HG02970 (cell line): ENCODE measurements around the gene TRMT13.

ENCODE experiments used
- ATAC-seq: cut with Tn5 transposase; IDR thresholded peaks from one replicate; pipeline ENCODE4 v1.9.1; 2021; ENCODE audit warnings: mild to moderate bottlenecking, moderate library complexity, moderate number of reproducible peaks; ENCODE audit not compliant: unreplicated experiment, low FRiP score

TRMT13 gene, protein sequence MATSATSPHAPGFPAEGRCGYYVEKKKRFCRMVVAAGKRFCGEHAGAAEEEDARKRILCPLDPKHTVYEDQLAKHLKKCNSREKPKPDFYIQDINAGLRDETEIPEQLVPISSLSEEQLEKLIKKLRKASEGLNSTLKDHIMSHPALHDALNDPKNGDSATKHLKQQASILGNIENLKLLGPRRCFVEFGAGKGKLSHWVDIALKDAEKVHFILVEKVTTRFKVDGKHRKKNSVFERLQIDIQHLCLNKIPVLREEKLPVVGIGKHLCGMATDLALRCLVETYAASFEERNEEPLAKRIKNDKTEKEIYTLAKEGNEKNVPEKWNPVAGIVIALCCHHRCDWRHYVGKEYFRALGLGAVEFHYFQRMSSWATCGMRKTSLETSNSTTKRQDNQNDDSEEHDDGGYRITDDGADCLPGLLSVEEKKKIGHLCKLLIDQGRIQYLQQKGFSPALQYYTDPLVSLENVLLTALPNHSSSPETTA

DNA sequence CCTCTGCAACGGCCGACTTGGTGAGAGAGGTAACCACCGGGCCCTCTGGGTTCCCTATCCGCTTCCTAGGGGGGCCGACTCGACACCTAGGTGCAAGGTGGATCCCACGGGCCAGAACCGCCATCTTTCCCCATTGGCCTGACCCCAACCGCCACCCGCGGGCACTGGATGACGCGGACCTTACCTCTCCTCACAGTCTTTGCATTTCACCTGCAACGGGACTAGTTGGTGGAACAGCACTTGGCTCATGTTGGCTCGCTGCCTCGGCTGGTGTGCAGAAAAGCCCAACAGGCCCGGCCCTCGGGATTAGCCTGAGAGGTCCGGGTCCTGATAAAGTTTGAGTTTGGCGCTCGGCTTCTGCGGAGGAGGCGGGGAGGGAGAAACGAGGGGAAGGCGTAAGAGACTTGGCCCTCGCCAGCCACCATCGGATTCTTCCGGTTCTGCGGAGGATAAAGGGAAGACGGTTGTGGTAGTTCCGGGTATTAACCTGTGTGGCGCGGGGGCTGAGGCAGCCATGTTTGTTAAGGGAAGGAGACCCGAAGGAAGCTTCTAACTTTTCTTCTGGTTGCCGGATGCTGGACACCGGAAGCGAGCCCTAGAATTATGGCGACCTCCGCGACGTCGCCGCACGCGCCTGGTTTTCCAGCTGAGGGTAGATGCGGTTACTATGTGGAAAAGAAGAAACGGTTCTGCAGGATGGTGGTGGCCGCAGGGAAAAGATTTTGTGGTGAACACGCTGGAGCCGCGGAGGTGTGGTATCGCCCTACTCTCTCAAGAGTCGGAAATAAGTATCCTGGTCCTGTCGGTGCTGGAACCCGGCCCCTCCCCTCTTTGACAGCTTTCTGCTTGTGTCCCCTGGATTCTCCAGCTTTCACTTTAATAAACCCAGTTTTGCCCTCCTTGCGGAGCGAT is at the start of gene TRMT13, which contains the start of gene SASS6:
Gene TRMT13 (plus strand): TSS at position 598 of the 912 bp plus-strand sequence. CDS start 6 bp downstream, at position 604.
Gene SASS6 (minus strand): TSS at position 365 of the 912 bp plus-strand sequence. CDS start 116 bp downstream, at position 249.
- ATAC-seq: peak; percentile 94

DNA sequence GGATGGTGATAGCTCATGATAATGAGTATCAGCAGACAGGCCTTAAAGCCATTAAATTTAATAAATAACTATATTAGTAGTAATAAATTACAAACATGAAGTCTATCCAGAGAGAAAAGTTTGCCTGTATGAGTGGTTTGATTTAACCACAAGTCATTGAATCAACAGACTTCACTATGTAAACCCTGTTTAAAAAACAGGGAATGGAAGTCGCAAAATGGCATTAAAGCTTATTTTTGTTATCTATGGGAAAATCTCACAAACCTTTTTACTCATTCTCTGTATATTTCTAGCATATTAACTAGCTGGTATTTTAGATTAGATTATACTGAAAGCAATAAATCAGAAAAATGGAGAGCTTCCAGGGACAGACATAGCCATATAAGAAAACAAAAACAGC is 45.6 kb upstream of the TRMT13 start:
- no peak for ATAC-seq

DNA sequence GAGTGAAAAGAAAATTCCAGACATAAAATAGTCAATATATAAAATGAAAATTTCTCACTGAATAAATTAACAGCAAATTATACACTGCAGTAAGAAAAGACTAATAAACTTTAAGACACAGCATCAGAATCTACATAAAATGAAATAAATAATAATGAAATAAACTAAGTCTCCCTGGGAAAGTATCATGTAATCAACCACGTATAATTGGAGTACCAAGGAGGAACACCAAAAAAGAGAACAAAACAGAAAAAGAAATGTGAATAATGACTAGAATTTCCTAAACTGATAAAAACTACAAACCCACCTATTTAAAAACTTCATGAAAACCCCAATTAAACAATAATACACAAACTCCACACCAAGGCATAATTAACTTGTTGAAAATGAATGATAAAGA is 43.9 kb upstream of the TRMT13 start:
- ATAC-seq: no peak

DNA sequence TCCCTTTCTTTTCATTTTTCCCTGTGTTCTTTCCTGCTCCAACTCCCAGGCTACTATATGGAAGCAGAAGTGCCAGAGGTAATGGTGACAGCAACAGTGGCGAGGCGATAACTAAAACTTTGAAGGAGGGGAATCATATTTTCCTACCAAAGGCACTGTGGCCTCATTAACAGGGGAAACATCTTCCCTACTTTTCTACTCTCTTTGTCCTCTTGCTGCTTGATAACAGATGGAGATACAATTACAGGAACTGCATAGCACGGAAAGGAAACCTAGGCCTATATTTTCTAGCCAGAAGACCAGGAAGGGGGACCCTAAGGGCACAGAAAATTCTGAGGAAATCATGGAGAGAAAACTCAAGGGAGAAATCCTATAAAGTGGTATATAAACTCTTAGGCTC is 42.5 kb upstream of the TRMT13 start:
- no peak for ATAC-seq

DNA sequence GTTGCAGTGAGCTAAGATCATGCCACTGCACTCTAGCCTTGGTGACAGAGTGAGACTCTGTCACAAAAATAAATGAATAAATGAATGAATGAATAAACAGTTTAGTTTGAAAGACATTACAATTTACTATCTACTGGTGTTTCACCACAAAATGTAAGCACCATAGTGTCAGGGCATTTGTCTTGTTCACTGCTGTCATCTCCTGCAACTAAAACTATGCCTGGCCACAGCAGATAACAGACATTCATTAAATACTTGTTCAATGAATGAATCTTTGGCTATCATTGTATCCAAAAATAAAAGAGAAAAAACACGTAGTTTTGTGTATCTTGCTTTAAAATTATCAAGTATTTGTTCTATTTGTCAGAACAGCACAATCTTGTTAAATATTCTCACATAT is 32.8 kb upstream of the TRMT13 start:
- ATAC-seq: no peak

DNA sequence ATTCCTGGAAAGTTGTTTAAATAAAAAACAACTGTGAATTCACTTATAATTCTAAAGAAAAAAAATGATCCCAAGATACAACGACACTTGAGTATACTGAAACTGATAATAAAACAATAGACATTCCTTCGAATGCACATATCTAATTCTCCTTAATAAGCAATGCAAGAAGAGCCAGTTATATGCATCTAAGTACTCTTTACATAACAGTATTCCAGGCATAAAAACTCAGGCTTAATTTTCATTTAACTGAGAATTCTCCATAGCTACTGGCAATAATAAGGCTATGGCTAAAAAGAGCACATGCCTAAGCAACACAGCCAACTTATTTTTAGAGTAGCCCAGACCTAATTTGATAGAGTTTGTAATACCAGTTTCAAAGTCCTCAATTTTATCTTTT is 31.4 kb upstream of the TRMT13 start:
- no peak for ATAC-seq

DNA sequence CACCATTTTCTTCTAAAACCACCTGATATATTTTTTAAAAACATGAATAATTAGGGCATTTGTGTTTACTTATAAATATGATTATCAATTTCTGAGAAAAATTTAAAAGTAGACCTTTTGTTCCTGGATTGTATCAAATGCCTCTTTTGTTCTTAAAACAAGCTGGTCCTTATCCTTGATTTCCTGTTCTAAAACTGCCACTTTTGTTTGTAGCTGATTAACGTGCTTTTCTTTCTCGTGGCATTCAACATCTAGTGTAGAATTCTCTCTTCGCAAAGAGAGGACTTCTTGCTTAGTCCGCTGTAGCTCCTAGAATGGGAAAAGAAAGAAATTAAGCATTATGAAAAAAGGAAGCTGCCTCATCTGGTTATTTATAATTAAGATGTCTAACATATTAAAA is 25.3 kb upstream of the TRMT13 start:
- ATAC-seq: no peak

DNA sequence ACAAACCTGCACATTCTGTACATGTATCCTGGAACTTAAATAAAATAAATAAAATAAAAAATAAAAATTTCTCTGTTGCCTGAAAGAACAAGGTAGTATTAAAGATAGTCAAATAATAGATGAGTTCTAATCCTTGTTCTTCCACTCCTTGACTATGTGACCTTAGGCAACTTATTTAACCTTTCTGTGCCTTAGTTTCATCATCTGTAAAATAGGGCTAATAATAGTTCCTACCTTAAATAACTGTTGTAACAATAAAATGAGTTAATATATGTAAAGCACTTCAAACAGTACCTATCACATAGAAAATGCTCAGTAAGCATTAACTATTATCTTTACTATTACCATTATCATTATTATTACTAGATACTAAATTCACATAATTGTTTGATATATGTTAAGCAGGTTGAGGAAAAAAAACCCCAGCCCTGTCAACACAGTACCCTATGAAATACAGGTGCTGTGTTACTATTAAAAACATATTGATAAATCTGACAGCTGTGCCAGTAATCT is 23.4 kb upstream of the TRMT13 start:
- no peak for ATAC-seq

DNA sequence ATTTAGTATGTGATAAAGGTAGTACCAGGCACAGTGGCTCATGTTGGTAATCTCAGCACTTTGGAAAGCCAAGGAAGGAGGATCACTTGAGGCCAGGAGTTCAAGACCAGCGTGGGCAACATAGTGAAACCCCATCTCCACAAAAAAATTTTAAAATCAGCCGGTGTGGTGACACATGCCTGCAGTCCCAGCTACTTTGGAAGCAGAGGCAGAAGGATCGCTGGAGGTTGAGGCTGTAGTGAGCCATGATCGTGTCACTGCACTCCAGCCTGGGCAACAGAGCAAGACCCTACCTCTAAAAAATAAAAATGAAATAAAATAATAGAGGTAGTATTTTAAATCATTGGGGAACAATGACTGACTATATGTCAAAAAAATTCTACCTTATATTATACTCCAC is 17.4 kb upstream of the TRMT13 start:
- ATAC-seq: no peak

DNA sequence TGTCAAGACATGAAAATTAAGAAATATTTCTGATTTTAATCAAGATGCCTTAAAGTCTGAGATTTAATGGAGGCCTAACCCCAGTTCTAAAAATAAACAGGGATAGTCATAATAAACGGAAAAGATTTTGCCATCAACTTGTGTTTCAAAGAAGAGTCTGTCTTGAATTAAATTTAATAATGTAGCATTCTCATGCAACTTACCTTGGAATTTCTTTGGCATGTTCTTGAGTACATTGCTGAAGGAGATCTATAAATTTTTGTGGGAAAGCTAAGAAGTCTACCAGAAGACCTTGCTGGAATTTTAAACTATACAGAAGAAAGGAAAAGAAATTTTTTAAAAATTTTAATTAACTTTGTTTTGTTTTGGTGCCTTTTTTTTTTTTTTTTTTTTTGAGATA is 10.8 kb upstream of the TRMT13 start:
- no peak for ATAC-seq

DNA sequence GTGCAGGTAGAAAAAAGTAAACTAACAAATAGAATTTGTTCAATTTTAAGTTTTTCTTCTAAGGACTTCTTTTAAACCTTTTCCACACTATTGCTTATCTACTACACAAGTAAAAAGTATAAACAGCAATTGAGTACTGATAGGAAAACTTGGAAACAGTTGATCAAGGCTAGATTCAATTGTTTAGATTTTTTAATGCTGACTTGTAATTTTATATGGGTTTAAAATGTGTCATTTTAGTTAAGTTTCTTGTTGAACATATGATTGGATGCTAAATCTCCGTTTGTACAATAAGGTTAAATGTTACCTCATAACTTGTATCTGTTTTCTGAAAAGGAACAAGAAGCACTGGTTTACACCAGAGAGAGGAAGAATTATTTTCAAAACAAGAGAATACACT is 5.7 kb upstream of the TRMT13 start:
- ATAC-seq: no peak

DNA sequence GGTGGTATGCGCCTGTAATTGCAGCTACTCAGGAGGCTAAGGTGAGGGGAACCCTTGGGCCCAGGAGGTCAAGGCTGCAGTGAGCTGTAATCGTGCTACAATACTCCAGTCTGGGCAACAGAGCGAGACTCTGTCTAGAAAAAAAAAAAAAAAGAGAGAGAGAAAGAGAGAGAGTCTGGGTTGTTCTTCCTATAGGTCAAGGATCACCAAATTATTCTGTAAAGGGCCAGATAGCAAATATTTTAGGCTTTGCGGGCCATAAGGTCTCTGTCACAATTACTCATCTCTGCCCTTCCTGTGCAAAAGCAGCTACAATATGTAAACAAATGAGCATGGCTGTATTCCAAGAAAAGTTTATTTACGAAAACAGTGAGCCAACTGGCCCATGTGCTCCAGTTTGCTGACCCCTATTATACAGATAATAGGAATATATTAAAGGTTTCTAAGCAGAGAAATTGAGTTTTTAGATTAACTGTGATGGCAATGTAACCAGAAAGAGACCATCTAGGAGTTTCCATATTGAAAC is 2.3 kb upstream of the TRMT13 start:
- no peak for ATAC-seq

DNA sequence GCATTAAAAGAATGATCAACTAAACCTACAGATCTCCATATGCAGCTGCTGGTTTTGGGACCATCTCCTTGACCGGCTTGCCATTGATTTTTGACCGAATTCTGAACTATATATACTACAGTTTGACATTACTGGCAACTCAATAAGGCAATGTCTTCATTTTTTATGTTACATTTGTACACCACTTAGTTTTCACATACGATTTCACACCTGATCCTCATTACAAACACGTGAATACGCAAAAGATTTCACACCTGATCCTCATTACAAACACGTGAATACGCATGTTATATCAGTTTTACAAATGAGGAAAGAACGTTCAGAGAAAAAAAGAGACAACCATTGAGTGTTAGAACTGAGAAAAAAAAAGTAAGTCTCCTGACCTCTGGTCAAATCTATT is 1.3 kb upstream of the TRMT13 start:
- ATAC-seq: no peak

DNA sequence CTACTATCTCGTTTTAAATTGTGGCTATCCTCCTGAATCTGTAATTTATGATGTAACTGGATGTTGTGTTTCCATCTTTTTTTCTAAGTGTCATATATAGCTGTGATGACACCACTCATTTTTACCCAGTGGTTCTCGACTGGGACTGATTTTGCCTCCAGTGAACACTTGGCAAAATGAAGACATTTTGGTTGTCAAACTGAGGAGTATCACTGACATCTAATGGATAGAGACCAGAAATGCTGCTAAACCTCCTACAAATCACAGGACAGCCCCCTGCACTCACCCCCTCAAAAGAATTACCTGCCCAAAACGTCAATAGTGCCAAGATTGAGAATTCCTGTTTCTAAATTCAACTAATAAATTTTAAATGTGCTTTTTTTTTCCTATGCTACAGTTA is 1.9 kb downstream of the TRMT13 start:
- no peak for ATAC-seq

DNA sequence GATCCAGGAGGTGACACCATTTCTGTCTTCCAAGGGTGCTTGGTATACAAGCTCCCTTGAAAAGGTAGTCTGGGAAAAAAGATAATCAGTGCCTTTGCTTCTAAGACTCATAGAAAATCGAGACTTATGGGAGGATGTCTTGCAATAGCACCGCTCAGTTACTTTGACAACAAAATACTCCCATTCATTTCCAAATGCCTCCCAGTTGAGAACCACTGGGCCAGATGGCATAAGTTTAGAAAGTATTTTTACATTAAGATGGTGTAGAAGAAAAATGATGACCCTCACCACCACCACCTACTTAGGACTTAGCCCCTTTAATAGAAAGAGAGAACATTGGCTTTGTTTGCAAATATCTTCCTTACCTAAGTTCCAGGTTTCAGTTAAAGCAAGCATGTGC is 4.6 kb downstream of the TRMT13 start:
- ATAC-seq: no peak

DNA sequence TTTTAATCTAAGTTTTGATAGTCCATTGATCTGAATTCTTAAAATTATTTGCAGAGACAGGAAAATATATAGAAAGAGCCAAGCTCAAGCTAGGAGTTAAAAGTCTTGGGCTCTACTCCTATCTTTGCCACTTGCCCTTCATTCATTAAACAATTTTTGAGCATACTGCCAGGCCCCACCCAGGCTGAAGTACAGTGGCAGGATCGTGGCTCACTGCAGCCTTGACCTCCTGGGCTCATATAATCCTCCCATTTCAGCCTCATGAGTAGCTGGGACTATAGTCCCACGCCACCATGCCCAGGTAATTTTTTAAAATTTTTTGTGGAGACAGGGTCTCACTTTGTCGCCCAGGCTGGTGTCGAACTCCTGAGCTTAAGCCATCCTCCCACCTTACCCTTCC is 8.2 kb downstream of the TRMT13 start:
- ATAC-seq: no peak

DNA sequence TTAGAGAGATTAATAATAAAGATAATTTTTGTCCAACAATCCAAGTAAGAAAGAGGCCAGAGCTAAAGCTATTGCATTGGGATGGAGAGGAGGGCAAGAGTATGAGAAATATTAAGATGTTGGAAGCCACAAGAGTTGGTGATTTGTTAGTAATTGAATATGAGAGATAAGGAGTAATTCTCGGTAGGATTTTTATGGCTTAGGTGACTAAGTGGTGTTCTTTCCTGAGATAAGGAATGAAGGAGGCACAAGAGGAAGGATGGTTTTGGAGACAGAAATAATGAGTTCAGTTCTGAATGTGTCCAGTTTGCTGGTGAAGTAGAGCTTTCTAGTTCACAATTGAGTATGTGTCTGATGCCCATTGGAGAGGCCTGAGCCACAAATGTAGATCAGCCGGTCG is 9.4 kb downstream of the TRMT13 start:
- no peak for ATAC-seq

DNA sequence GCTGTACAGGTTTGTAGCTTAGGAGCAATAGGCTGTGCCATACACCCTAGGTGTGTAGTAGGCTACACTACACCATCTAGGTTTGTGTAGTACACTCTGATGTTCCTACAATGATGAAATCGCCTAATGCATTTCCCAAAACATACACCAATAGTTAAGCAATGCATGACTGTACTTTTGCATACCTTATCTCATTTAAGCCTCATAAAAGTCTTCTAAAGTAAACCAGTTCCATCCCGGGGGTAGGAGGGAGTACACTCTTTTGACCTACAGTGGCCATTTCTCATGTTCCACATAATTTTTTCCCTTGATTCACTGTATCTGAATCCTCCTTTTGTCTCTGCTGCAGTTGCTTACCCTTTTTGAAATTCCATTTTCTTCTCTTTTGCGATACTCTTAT is 12.2 kb downstream of the TRMT13 start:
- no peak for ATAC-seq

DNA sequence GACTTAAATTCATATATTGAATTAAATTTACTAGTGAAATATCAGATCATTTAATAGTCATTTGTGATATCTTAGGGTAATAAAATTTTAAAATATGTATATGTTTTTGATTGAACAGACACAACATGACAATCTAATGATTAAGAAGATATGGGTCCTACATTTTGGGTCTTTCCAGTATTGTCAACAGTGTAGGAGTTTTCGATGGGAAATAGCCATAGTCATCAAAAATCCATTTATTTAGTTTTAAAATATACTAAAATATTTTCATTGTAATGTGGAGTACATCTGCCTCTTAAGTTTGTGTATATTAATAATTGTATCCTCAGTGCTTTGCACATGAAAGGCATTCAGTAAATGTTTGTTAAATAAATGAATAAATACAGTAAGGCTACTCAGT is 14.0 kb downstream of the TRMT13 start:
- no peak for ATAC-seq

DNA sequence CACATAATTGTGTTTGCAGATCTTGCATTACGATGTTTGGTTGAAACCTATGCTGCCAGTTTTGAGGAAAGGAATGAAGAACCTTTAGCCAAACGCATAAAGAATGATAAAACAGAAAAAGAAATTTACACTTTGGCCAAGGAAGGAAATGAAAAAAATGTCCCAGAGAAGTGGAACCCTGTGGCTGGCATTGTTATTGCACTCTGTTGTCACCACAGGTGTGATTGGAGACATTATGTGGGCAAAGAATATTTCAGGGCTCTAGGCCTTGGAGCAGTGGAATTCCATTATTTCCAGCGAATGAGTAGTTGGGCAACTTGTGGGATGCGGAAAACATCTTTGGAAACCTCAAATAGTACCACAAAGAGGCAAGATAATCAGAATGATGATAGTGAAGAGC is 14.9 kb downstream of the TRMT13 start:
- ATAC-seq: no peak

DNA sequence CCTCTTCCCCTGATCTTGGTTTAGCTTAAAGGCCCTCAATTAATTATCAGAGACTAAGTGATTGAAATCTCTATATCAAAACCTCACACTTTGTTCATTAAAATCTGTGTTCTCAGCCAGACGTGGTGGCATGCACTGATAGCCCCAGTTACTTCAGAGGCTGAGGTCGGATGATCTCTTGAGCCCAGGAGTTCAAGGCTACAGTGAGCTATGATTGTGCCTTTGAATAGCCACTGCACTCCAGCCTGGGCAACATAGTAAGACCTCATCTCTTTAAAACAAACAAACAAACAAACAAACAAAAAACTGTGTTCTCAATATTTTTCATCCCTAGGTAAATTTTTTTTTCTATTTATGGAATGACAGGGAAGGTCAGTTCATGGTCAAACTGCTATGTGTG is 18.7 kb downstream of the TRMT13 start:
- ATAC-seq: no peak
